CD4-positive, CD25-positive, alpha-beta regulatory T cell (primary cell): ENCODE measurements around the gene TTC6. TPM values are rescaled to one million over a fixed set of nuclear protein-coding genes. Genes with fewer than 3 reads are reported as not detected.

ENCODE experiments used
- polyA plus RNA-seq, 4 donors: library from polyadenylated mRNA; unstranded; fragments of 300-500 nt; fragmentation: Illumina TruSeq; gene quantifications; one replicate each; pipeline ENCODE4 v1.2.3, GENCODE V29; 2021
- total RNA-seq: library from RNA; stranded (reverse); gene quantifications from one replicate; pipeline ENCODE4 v1.2.3, GENCODE V29; 2022

TTC6 gene
- total and polyA plus RNA-seq, 5 donors from 2014 or later, result not detected

Other genes starting within 250 kb of the TTC6 start
- gene FOXA1, start 380 bp upstream of the TTC6 start, total RNA-seq, result 1.0 TPM
- gene FOXA1, start 380 bp upstream of the TTC6 start, polyA plus RNA-seq, result not detected